RWPE2 (cell line): ENCODE results near the gene OR2A5.

Source experiments
- ATAC-seq: fragments of 200-7000 bp; cut with Tn5 transposase; 3 replicates; pipeline ENCODE4 v1.9.1; 2021; ENCODE audit warnings: low read depth
- DNase-seq: peaks from one replicate; pipeline ENCODE4 v3.0.0-alpha.2; 2020; ENCODE audit warnings: low spot score
- H3K27ac ChIP-seq: fragments of 450-650 bp; 2 replicates; pipeline ENCODE4 v1.5.1; 2017; ENCODE audit warnings: mild to moderate bottlenecking; ENCODE audit not compliant: poor library complexity, severe bottlenecking
- H3K27me3 ChIP-seq: fragments of 250-450 bp; sonication (Bioruptor Pico); 2 replicates; pipeline ENCODE4 v1.5.1; 2021; ENCODE audit warnings: mild to moderate bottlenecking, moderate library complexity; ENCODE audit not compliant: insufficient read depth, poor library complexity, severe bottlenecking
- H3K36me3 ChIP-seq: fragments of 250-450 bp; sonication (Bioruptor Pico); 2 replicates; pipeline ENCODE4 v1.5.1; 2020; ENCODE audit warnings: low read depth, mild to moderate bottlenecking, moderate library complexity
- H3K4me1 ChIP-seq: fragments of 250-450 bp; sonication (Bioruptor Pico); 2 replicates; pipeline ENCODE4 v1.5.1; 2021; ENCODE audit warnings: mild to moderate bottlenecking, moderate library complexity; ENCODE audit not compliant: insufficient read depth, poor library complexity, severe bottlenecking
- H3K4me3 ChIP-seq: fragments of 250-450 bp; sonication (Bioruptor Pico); 2 replicates; pipeline ENCODE4 v1.5.1; 2021; ENCODE audit warnings: mild to moderate bottlenecking, moderate library complexity; ENCODE audit not compliant: severe bottlenecking
- H3K9me3 ChIP-seq: fragments of 250-450 bp; sonication (Bioruptor Pico); 2 replicates; pipeline ENCODE4 v1.5.1; 2021; ENCODE audit warnings: mild to moderate bottlenecking, moderate library complexity; ENCODE audit not compliant: severe bottlenecking
- CTCF ChIP-seq: fragments of 450-650 bp; IDR thresholded peaks from one replicate; pipeline ENCODE4 v1.5.1; 2017; ENCODE audit warnings: mild to moderate bottlenecking, moderate library complexity; ENCODE audit not compliant: poor library complexity, severe bottlenecking

OR2A5 gene, protein sequence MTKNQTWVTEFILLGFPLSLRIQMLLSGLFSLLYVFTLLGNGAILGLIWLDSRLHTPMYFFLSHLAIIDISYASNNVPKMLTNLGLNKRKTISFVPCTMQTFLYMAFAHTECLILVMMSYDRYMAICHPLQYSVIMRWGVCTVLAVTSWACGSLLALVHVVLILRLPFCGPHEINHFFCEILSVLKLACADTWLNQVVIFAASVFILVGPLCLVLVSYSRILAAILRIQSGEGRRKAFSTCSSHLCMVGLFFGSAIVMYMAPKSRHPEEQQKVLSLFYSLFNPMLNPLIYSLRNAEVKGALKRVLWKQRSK

DNA sequence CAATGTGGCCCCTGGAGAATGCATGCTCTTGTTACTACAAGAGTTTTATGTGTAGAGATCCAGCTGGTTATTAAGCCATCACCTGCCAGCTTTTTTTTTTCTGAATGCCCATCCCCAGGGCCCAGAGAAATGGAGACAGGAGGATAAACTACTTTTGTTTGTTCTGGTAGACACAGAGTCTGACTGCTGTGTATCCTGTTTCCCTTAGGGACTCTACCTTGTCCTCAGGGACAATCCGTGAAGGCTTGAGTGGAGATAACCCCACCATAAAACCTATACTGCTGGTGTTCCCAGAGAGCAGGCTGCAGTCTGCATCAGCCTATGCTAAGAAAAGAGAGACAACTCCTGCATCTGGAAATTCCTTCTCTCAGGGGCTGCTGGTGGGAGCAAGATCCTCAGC is at the start of gene OR2A5:
OR2A5 (plus strand) TSS at position 301 of the 400 bp plus-strand sequence. CDS start 1,454 bp downstream, outside the sequence.
- Histone ChIP-seq H3K4me3 (no peak within 1 kb of the TSS), H3K27me3 (peaks cover 4% of the 10 kb centered on the region), H3K4me1 (no peaks in the 10 kb centered on the region), H3K9me3 (no peaks in the 10 kb centered on the region), H3K36me3 (no peaks in the 10 kb centered on the region), H3K27ac (no peak within 1 kb of the TSS)
- no peak for TF ChIP-seq CTCF
- DNase-seq (no peak), ATAC-seq (no peak)

DNA sequence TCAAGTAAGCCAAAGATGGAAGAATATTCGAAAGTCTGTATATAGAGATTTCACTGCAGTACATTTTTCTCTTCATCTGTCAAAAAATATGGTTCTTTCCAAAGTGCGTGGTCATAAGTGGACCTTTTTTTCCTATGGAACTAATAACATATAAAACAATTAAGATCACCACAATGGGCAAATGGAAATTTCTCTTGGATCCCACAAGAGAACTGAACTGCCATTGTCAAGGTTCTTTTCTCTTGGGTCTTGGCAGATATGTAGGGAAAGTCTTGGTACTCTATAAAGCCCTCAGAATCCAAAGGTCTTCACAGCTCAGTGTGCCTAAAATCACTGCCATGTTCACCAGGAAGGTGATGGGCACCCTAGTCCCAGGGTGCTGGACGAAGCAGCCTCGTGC is 48.7 kb upstream of the OR2A5 start, which contains the start of gene OR6B1:
OR6B1 (plus strand) TSS at position 301 of the 400 bp plus-strand sequence. CDS start 3,677 bp downstream, outside the sequence.
- no peaks in the 10 kb centered on the region for H3K4me1 ChIP-seq
- TF ChIP-seq CTCF, result no peak
- H3K9me3 ChIP-seq, result no peaks in the 10 kb centered on the region
- no peak within 1 kb of the TSS for H3K4me3 ChIP-seq
- ATAC-seq, result no peak
- no peak within 1 kb of the TSS for H3K27ac ChIP-seq
- DNase-seq, result no peak
- H3K27me3 ChIP-seq, result no peaks in the 10 kb centered on the region
- no peaks in the 10 kb centered on the region for H3K36me3 ChIP-seq

DNA sequence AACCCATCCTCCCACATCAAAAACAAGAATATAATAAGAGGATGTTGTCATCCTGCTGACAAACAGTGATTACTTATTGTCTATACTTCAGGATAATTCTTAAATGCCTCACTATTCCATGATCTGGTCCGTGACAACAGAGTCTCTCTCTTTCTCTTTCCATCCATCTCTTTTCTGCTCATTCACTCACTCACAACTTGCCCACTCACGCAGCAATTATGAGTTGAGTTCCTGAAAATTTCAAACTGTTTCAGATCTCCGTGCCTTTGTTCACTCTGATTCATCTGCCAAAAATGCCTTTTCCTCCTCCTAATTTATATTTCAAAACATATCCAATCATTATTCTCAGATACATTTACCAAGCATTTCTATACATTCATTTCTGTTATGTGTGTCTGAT is 47.2 kb upstream of the OR2A5 start:
- no peaks in the 10 kb centered on the region for H3K36me3 ChIP-seq
- no peak overlapping the region for H3K4me3 ChIP-seq
- no peaks in the 10 kb centered on the region for H3K27me3 ChIP-seq
- H3K27ac ChIP-seq, result no peak overlapping the region
- DNase-seq (no peak), ATAC-seq (no peak)
- no peak for TF ChIP-seq CTCF
- H3K4me1 ChIP-seq, result no peaks in the 10 kb centered on the region
- no peaks in the 10 kb centered on the region for H3K9me3 ChIP-seq

GRCh38 chr7:144004703-144005102 is 44.0 kb upstream of the OR2A5 start:
- ATAC-seq, result no peak
- no peak overlapping the region for H3K27ac ChIP-seq
- no peak for DNase-seq
- no peak for TF ChIP-seq CTCF
- no peaks in the 10 kb centered on the region for H3K27me3 ChIP-seq
- no peaks in the 10 kb centered on the region for H3K4me1 ChIP-seq
- no peaks in the 10 kb centered on the region for H3K36me3 ChIP-seq
- no peak overlapping the region for H3K4me3 ChIP-seq
- H3K9me3 ChIP-seq, result no peaks in the 10 kb centered on the region

DNA sequence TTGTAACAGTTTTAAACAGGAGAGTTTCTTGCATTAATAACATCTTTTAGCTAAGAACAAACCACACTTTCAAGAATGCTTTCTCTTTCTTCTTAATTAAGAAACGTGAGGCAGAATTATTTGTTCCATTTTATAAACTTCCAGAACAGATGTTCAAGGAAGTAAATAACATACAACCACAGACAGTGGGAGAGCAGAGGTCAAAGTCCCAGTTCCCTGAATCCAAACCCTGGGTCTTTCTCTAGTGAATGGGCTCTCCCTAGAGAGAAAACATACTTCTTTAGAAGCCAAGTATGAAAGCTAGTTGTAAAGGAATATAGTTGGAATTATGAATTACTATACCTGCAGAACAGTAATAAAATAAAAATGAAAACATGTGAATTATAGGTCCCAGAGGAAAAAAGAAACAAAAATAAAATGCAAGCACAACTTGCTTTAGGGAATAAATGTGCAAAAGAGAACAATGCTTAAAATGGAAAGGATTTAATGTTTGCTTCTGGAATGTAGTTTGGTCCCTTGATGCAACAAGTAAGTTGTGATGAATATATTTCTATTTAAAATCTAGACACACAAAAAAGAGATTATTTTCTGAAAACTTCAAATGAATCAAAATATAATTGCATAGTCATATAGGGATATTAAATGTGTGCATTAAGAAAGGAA is 42.6 kb upstream of the OR2A5 start:
- DNase-seq (no peak), ATAC-seq (no peak)
- H3K36me3 ChIP-seq, result no peaks in the 10 kb centered on the region
- no peaks in the 10 kb centered on the region for H3K9me3 ChIP-seq
- H3K4me1 ChIP-seq, result no peaks in the 10 kb centered on the region
- no peak for TF ChIP-seq CTCF
- H3K27ac ChIP-seq, result no peak overlapping the region
- H3K27me3 ChIP-seq, result no peaks in the 10 kb centered on the region
- H3K4me3 ChIP-seq, result no peak overlapping the region
